Body of pancreas (tissue), 4 donors: ENCODE measurements around the gene RBSN.

ENCODE experiments used
- POLR2A ChIP-seq, 3 donors: fragments of 450-650 bp; IDR thresholded peaks; one replicate each; pipeline ENCODE4 v1.6.1; 2016; ENCODE audit warnings: antibody characterized with exemption in 3 of 3, mild to moderate bottlenecking in 2 of 3
- TF ChIP-seq, protein P1 (sequence below), 7 experiments: fragments of 450-650 bp in 4 of 7; fragments of 200-600 bp in 3 of 7; sonication (generic) in 3 of 7; IDR thresholded peaks; one replicate each; pipeline ENCODE4 v1.5.1; 2016 to 2019; ENCODE audit warnings: antibody characterized with exemption in 7 of 7

DNA sequence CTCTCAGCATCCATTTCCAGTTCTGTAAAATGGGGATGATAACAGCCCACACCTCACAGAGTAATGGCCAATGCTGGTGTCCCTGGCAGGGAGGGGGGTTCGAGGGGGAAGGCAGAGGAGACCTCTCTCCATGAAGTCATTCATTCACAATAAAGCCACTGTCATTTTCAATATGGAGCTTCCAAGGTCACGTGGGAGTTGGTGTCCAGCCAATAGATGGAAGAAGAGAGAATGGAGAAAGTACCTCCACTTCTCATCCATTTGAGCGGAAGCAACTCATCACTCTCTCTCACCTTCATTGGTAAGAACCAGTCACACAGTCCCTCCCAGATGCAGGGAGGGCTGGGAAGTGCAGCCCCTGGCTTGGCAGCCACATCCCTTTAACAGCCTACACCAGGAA, 14.9 kb upstream of the RBSN start:
- TF ChIP-seq, protein P1, sequence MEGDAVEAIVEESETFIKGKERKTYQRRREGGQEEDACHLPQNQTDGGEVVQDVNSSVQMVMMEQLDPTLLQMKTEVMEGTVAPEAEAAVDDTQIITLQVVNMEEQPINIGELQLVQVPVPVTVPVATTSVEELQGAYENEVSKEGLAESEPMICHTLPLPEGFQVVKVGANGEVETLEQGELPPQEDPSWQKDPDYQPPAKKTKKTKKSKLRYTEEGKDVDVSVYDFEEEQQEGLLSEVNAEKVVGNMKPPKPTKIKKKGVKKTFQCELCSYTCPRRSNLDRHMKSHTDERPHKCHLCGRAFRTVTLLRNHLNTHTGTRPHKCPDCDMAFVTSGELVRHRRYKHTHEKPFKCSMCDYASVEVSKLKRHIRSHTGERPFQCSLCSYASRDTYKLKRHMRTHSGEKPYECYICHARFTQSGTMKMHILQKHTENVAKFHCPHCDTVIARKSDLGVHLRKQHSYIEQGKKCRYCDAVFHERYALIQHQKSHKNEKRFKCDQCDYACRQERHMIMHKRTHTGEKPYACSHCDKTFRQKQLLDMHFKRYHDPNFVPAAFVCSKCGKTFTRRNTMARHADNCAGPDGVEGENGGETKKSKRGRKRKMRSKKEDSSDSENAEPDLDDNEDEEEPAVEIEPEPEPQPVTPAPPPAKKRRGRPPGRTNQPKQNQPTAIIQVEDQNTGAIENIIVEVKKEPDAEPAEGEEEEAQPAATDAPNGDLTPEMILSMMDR (IDR thresholded peaks at IDR 0.05): no peak
- no peak for TF ChIP-seq POLR2A (IDR thresholded peaks at IDR 0.05)
